ENCODE measurements around the gene SELENOK.

The SELENOK gene

DNA sequence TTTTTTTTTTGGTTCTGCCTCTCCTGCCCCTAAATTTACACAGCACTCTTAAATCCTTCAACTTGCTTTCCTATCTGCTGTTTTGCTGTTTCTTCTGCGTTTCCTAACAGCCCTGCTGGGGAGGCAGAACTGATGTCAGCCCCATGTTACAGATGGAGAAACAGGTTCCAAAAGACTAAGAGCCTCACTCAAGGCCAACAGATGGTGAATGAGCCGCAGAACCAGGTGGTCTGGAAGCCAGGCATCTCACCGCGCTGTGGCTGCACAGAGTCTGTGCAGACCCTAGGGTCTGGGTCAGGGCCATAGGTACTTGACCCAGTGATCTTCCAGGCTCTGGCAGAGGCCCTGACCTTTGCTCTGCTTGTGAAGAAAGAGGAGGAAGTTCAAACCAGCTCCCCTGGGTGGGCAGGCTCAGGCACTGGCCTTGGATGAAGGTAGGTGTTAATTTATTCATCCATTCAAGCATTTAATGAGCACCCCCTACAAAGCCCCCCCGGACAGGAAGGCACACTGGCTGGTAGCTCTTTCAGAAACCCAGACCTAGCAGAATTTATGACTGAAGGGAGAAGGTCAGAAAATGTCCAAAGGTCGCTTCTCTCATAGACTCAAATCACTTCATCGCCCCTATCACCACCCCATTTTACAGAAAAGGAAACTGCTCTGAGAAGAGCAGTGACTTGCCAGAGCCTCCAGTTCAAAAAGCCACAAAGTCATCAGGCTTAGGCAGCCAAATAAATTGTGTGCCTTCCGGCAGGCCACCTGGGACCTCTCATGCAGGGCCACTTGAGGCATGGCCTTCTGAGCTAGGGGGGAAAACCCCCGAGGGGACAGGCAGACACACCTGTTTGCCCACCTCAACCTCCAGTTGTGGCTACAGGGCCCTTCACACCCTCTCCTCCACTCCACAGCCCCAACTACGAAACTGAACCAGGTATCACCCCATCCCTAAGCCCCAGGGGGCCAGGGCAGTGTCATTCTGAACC is 48.2 kb downstream of the SELENOK start:
- H2AFZ ChIP-seq (ENCODE audit: low read length, unreplicated experiment): no peak overlapping the region

DNA sequence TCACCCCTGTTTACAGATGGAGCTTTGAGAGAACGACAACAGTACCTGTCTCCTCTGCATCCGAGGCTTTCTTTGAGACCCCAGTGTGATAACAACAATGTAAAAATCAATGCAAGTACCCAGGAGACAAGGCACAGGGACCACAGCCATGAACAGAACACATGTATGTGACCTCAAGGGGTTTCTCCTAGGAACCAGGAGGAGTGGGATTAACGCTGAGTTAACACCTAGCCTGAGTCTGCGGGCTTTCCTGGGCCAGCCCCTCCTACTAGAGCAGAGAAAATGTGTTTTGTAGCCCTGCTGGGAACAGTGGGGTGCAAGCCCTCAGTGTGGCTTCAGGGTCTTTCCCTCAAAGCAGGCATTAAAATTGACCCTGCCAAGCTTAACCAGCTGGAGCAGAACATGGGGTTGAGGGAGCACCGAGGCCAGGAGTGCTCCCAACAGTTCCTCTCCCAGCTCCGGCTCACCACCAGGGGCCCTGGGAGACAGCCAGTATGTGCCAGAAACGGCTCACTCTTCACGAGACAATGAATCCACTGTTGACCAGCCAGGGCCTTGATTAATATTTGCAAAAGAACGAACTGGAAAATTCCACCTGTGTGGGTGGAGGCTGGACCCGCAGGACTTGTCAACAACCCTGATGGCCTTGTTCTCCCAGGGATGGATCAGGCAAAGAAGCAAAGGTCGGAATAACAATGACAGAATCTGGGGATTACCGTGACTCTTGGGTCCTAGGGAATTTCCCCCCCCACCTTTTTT is 49.0 kb downstream of the SELENOK start:
- Histone ChIP-seq H3K79me2 (ENCODE audit: control insufficient read depth, insufficient read depth, low read length, unreplicated experiment) (no peaks in the 10 kb centered on the region), H3K27me3 (ENCODE audit: insufficient read depth, low read length) (peaks cover 42% of the 10 kb centered on the region), H3K36me3 (ENCODE audit: insufficient read depth, low read length) (no peaks in the 10 kb centered on the region), H3K27ac (ENCODE audit: low read depth, low read length) (no peak overlapping the region), H3K4me3 (ENCODE audit: low read depth, low read length) (no peak overlapping the region), H3K4me1 (ENCODE audit: control insufficient read depth, insufficient read depth, low read length, unreplicated experiment) (no peaks in the 10 kb centered on the region), H2AFZ (ENCODE audit: low read length, unreplicated experiment) (no peak overlapping the region)

More for the DNA sequence above, 48.2 kb downstream of the SELENOK start:
- Histone ChIP-seq H3K27me3 (ENCODE audit: insufficient read depth, low read length) (peaks cover 49% of the 10 kb centered on the region), H3K4me1 (ENCODE audit: control insufficient read depth, insufficient read depth, low read length, unreplicated experiment) (no peaks in the 10 kb centered on the region), H3K27ac (ENCODE audit: low read depth, low read length) (no peak overlapping the region), H3K79me2 (ENCODE audit: control insufficient read depth, insufficient read depth, low read length, unreplicated experiment) (no peaks in the 10 kb centered on the region), H3K36me3 (ENCODE audit: insufficient read depth, low read length) (no peaks in the 10 kb centered on the region), H3K4me3 (ENCODE audit: low read depth, low read length) (no peak overlapping the region)

DNA sequence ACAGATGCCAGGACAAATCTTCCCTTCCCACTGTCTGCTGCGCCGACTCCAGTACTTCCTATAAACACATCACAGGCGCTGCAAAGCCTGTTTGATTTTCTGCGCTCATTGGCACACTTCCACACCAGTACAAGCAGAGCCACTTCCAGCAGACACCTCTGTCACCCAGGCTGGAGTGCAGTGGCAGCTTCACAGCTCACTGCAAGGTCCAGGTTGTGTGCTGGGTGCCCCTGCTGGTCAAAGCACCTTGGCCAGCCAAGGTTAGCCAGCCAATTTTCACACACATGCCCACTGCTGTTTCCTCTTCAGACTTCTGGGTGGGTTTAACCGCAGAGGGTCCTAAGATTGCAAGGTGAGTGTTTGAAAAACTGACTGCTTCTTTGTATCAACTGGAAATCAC is 50.4 kb downstream of the SELENOK start:
- no peaks in the 10 kb centered on the region for H3K79me2 ChIP-seq (ENCODE audit: control insufficient read depth, insufficient read depth, low read length, unreplicated experiment)
- no peaks in the 10 kb centered on the region for H3K36me3 ChIP-seq (ENCODE audit: insufficient read depth, low read length)
- no peak overlapping the region for H3K27ac ChIP-seq (ENCODE audit: low read depth, low read length)
- H3K4me3 ChIP-seq (ENCODE audit: low read depth, low read length): no peak overlapping the region
- H2AFZ ChIP-seq (ENCODE audit: low read length, unreplicated experiment): no peak overlapping the region
- H3K27me3 ChIP-seq (ENCODE audit: insufficient read depth, low read length): peaks cover 31% of the 10 kb centered on the region
- H3K4me1 ChIP-seq (ENCODE audit: control insufficient read depth, insufficient read depth, low read length, unreplicated experiment): no peaks in the 10 kb centered on the region

DNA sequence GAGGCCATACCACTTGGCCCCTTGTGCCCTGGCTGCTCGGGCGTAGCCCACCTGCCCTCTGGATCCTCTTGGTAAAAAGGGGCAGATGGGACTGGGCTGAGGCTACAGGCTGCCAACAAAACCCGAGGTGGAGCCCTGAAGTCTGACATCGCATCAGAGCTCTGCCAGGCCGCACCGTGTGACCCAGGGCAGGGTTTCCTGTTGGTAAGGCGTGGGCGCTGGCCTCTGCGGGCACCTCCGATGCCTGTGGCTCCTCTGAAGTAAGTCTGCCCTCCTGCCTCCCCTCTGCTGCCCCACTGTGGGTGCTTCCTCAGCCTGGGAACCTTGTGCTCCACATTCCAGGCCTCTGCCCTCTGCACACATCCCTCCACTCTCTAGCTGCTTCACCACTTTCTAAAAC is 54.3 kb downstream of the SELENOK start:
- no peak overlapping the region for H2AFZ ChIP-seq (ENCODE audit: low read length, unreplicated experiment)
- peaks cover 2% of the 10 kb centered on the region for H3K27me3 ChIP-seq (ENCODE audit: insufficient read depth, low read length)
- no peaks in the 10 kb centered on the region for H3K79me2 ChIP-seq (ENCODE audit: control insufficient read depth, insufficient read depth, low read length, unreplicated experiment)
- no peaks in the 10 kb centered on the region for H3K36me3 ChIP-seq (ENCODE audit: insufficient read depth, low read length)
- H3K4me3 ChIP-seq (ENCODE audit: low read depth, low read length): no peak overlapping the region
- H3K27ac ChIP-seq (ENCODE audit: low read depth, low read length): no peak overlapping the region
- no peaks in the 10 kb centered on the region for H3K4me1 ChIP-seq (ENCODE audit: control insufficient read depth, insufficient read depth, low read length, unreplicated experiment)

DNA sequence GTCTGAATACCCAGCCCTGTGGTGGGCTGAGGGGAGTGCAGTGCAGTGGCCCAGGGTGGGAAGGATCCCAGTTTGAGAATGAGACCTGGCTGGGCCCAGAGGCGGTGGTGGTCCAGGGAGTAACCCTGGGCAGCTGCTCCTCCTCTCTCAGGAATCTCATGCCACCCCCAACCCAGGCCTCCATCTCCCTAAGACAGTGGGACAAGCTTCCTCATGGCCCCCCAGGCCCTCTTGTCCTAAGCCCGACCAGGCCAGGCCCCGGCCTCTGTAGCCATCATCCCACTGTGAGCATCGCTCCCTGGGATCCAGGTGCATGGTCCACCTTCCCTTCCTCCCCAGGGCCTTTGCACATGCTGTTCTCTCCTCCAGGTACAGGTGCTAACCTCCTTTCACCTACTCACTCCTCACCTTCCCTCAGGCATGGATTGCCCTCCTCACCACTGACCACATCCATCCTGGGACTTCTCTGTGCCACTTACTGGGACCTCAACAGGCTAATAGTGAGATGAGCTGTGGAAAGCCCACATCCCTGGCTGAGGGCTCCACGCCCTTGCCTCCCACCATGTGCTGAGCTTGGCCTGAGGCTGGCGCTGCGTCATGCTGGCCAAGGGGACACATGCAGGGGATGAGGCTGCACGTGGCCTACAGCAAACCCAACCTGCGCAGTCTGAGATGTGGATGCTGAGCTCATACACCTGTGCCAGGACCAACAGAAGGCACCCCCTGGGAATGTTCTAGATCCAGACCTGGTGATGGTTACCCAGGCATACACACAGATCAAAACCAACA is 55.4 kb downstream of the SELENOK start:
- no peak overlapping the region for H3K4me3 ChIP-seq (ENCODE audit: low read depth, low read length)
- H3K4me1 ChIP-seq (ENCODE audit: control insufficient read depth, insufficient read depth, low read length, unreplicated experiment): no peaks in the 10 kb centered on the region
- no peak overlapping the region for H3K27ac ChIP-seq (ENCODE audit: low read depth, low read length)
- no peak overlapping the region for H2AFZ ChIP-seq (ENCODE audit: low read length, unreplicated experiment)
- no peaks in the 10 kb centered on the region for H3K36me3 ChIP-seq (ENCODE audit: insufficient read depth, low read length)
- H3K27me3 ChIP-seq (ENCODE audit: insufficient read depth, low read length): no peaks in the 10 kb centered on the region; the same call in 1 of the 2 replicates
- H3K79me2 ChIP-seq (ENCODE audit: control insufficient read depth, insufficient read depth, low read length, unreplicated experiment): no peaks in the 10 kb centered on the region

DNA sequence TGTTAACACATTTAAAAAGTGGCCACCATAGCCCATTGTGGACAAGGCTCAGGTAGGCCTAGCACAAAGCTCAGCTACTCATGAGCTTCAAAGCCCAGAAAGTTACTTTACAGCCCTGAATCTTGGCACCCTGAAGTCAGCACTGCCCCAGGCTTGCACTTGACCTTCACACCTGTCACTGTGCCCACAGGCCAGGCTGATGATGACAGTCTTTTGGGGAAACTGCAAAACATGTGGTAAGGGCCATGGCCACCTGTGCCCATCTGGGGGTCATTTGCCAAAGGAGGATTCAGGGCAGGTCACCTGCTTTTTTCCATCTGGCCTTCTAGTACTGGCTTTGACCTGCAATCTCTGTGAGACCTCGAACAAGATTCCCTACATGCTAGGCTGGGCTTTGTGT is 56.4 kb downstream of the SELENOK start:
- H3K4me3 ChIP-seq (ENCODE audit: low read depth, low read length): no peak overlapping the region
- H3K27ac ChIP-seq (ENCODE audit: low read depth, low read length): no peak overlapping the region
- H3K27me3 ChIP-seq (ENCODE audit: insufficient read depth, low read length): no peaks in the 10 kb centered on the region; the same call in 1 of the 2 replicates
- H3K79me2 ChIP-seq (ENCODE audit: control insufficient read depth, insufficient read depth, low read length, unreplicated experiment): no peaks in the 10 kb centered on the region
- no peak overlapping the region for H2AFZ ChIP-seq (ENCODE audit: low read length, unreplicated experiment)
- no peaks in the 10 kb centered on the region for H3K4me1 ChIP-seq (ENCODE audit: control insufficient read depth, insufficient read depth, low read length, unreplicated experiment)
- H3K36me3 ChIP-seq (ENCODE audit: insufficient read depth, low read length): no peaks in the 10 kb centered on the region

DNA sequence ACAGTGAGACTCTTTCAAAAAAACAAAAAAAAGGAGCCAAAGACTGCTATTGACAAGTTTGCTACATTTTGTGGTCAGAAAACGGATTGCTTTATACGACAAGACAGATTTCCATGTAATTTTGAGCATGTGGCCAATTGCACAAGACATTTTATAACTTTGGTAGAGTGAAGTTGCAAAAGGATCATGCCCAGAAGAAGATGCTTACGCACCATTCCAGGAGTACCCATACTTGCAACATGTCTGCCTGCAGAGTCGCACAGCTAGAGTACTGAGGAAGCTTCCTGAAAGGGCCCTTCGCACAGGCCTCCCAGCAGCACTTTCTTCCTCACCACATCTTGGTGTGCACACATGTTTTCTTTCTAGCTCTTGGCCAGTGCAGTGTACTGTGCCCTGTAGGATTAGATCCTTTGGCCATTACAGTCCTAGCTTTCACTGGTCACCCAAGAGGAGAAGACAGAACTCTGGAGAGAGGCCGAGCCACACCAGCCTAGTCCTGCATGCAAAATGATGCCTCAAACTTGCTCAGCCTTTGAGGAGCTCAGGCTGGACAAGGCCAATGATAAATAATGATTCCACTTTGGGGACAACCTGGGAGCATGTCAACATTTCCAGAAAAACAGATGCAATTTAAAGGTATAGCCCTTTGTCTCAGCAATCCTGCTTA is 57.1 kb downstream of the SELENOK start:
- Histone ChIP-seq H3K79me2 (ENCODE audit: control insufficient read depth, insufficient read depth, low read length, unreplicated experiment) (no peaks in the 10 kb centered on the region), H3K4me3 (ENCODE audit: low read depth, low read length) (no peak overlapping the region), H3K27ac (ENCODE audit: low read depth, low read length) (no peak overlapping the region), H3K36me3 (ENCODE audit: insufficient read depth, low read length) (no peaks in the 10 kb centered on the region), H3K4me1 (ENCODE audit: control insufficient read depth, insufficient read depth, low read length, unreplicated experiment) (no peaks in the 10 kb centered on the region), H3K27me3 (ENCODE audit: insufficient read depth, low read length) (no peaks in the 10 kb centered on the region; the same call in 1 of the 2 replicates), H2AFZ (ENCODE audit: low read length, unreplicated experiment) (no peak overlapping the region)

Data from ACC112 (cell line).